Subcutaneous abdominal adipose tissue (tissue), 5 donors: ENCODE data around the gene FGGY.

Source experiments
- H3K27ac ChIP-seq: one replicate; pipeline ENCODE4 v1.7.0; 2013; ENCODE audit warnings: low read depth, mild to moderate bottlenecking, inconsistent platforms, low read length, moderate library complexity
- H3K27me3 ChIP-seq, 5 donors: one replicate each; pipeline ENCODE4 v1.7.0; 2013; ENCODE audit warnings: low read length in 5 of 5, inconsistent platforms in 1 of 5; ENCODE audit not compliant: control insufficient read depth in 5 of 5, insufficient read depth in 4 of 5
- H3K36me3 ChIP-seq, 5 donors: one replicate each; pipeline ENCODE4 v1.7.0; 2013; ENCODE audit warnings: low read length in 5 of 5; ENCODE audit not compliant: control insufficient read depth in 5 of 5, insufficient read depth in 5 of 5
- H3K4me1 ChIP-seq, 5 donors: one replicate each; pipeline ENCODE4 v1.7.0; 2013; ENCODE audit warnings: low read length in 5 of 5, mild to moderate bottlenecking in 3 of 5, moderate library complexity in 1 of 5; ENCODE audit not compliant: control insufficient read depth in 5 of 5, insufficient read depth in 5 of 5
- H3K4me3 ChIP-seq, 5 donors: one replicate each; pipeline ENCODE4 v1.7.0; 2013; ENCODE audit warnings: low read length in 5 of 5, low read depth in 1 of 5
- H3K9ac ChIP-seq, 5 donors: one replicate each; pipeline ENCODE4 v1.7.0; 2013; ENCODE audit warnings: low read length in 5 of 5, mild to moderate bottlenecking in 4 of 5, moderate library complexity in 3 of 5
- H3K9me3 ChIP-seq, 5 donors: one replicate each; pipeline ENCODE4 v1.7.0; 2013; ENCODE audit warnings: low read length in 5 of 5; ENCODE audit not compliant: control insufficient read depth in 5 of 5
- donor health status: healthy.
- donor health status: healthy.
- donor health status: healthy.
- donor health status: healthy.
- donor health status: healthy.

FGGY gene

GRCh38 chr1:59755069-59755685, 458.3 kb downstream of the FGGY start:
- H3K4me3 ChIP-seq: no peak overlapping the region
- no peaks in the 10 kb centered on the region for H3K9me3 ChIP-seq
- no peaks in the 10 kb centered on the region for H3K27me3 ChIP-seq
- no peaks in the 10 kb centered on the region for H3K36me3 ChIP-seq
- H3K4me1 ChIP-seq: peaks cover 2 to 21% (median 16%) of the 10 kb centered on the region in 5 donors
- no peak overlapping the region for H3K27ac ChIP-seq
- no peak overlapping the region for H3K9ac ChIP-seq

- H3K9me3 ChIP-seq: no peaks in the 10 kb centered on the region
- no peaks in the 10 kb centered on the region for H3K36me3 ChIP-seq
- peaks cover 2 to 12% (median 6%) of the 10 kb centered on the region in 5 donors for H3K4me1 ChIP-seq
- H3K9ac ChIP-seq: peak overlapping the region in 1 of 5 donors; percentile 43
- H3K4me3 ChIP-seq: no peak overlapping the region
- no peaks in the 10 kb centered on the region for H3K27me3 ChIP-seq
- no peak overlapping the region for H3K27ac ChIP-seq
Measured at GRCh38 chr1:59757197-59757747, 460.4 kb downstream of the FGGY start.

GRCh38 chr1:59759156-59759925, 462.4 kb downstream of the FGGY start:
- Histone ChIP-seq H3K4me1 (peaks cover 2 to 8% (median 6%) of the 10 kb centered on the region in 5 donors), H3K27ac (no peak overlapping the region), H3K9ac (peak overlapping the region in 3 of 5 donors; percentile 18 to 46 (median 28)), H3K9me3 (no peaks in the 10 kb centered on the region), H3K27me3 (no peaks in the 10 kb centered on the region), H3K4me3 (peak overlapping the region; percentile 50 to 68 (median 62)), H3K36me3 (no peaks in the 10 kb centered on the region)

- Histone ChIP-seq H3K27me3 (no peaks in the 10 kb centered on the region), H3K4me3 (no peak overlapping the region), H3K9ac (no peak overlapping the region), H3K9me3 (no peaks in the 10 kb centered on the region), H3K27ac (no peak overlapping the region), H3K36me3 (no peaks in the 10 kb centered on the region), H3K4me1 (peaks cover 2 to 8% (median 6%) of the 10 kb centered on the region in 5 donors)
Measured at GRCh38 chr1:59761443-59761842, 464.5 kb downstream of the FGGY start.

DNA sequence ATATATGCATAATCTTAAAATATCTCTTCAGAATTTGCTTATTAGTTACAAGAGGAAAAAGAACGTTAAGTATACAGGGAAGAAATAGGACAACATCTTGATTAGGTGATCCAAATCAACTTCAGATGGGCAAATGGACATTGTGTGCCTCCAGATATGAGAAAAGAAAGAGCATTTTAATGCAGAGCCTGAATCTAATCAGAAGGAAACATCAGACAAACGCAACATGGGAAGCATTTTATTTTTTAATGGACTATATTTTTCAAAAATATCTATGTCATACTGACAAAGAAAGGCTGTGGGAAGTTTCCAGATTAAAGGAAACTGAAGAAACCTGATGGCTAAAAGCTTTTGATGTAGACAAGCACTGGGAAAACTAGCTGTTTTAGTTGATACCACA, 466.5 kb downstream of the FGGY start:
- H3K9me3 ChIP-seq: no peaks in the 10 kb centered on the region
- no peaks in the 10 kb centered on the region for H3K36me3 ChIP-seq
- H3K4me3 ChIP-seq: no peak overlapping the region
- H3K4me1 ChIP-seq: peaks cover 2 to 8% (median 6%) of the 10 kb centered on the region in 5 donors
- no peak overlapping the region for H3K27ac ChIP-seq
- no peak overlapping the region for H3K9ac ChIP-seq
- H3K27me3 ChIP-seq: no peaks in the 10 kb centered on the region

DNA sequence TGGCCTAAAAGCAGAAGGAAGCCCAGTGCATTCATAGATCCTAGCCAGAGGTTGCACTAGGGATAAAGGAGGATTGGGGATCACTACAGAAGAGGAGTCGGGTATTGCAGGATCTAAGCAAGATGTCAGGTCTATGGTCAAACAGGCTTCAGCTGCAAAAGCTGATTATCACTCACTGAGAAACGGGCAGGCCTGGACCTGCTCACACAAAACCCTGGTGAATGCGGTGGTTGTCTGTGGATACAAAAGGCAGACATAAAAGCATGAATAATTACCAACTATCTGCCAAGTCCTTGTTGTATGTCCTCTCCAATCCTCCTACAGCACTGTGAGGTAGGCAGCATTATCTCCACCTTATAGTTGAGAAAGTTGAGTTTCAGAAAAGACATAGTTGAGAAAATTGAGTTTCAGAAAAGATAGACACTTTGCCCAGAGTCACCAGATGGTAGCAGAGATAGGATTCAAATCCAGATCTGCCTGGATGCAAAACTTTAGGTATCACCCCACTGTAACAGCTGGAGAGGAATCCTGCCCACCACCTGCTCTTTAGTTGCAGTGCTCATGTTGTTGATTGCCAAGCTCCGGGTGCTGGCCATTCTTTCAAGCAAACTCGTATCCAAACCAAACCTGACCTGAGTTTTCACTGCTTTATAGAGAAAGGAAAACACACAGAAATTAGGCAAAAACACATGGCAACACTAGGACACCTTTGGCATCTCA, 468.3 kb downstream of the FGGY start:
- H3K4me3 ChIP-seq: no peak overlapping the region
- H3K4me1 ChIP-seq: no peaks in the 10 kb centered on the region
- H3K9me3 ChIP-seq: no peaks in the 10 kb centered on the region
- no peak overlapping the region for H3K27ac ChIP-seq
- no peak overlapping the region for H3K9ac ChIP-seq
- no peaks in the 10 kb centered on the region for H3K36me3 ChIP-seq
- H3K27me3 ChIP-seq: no peaks in the 10 kb centered on the region

DNA sequence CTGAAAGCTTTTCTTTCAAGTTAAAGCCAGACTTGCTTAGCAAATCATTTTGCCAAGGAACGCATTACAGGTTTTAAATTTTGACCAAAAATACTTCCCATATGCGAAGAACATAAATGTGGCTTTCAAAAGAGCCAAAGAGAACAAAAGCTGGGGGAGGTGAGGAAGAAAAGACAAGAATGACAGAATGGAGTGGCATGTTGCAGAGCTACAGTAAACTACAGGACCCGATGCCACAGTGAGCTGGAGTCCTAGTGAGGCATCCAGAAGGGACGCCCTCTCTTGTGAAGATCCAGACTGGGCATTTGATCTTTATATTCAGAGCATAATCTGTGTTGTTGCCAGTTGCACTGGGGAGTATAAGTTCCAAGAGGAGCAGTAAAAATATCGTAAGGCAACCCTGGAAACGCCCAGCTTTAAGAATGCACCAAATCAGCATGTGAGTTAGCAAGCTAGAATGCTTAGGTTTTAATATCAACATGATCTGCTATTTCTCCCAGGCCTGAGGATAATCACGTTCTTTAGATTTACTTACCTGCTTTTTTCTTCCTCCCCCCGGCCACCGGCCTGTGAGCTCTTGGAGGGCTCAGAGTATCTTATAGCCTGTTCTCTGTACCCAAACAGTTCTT, 469.4 kb downstream of the FGGY start:
- H3K27ac ChIP-seq: no peak overlapping the region
- no peaks in the 10 kb centered on the region for H3K9me3 ChIP-seq
- no peaks in the 10 kb centered on the region for H3K4me1 ChIP-seq
- H3K4me3 ChIP-seq: no peak overlapping the region
- no peaks in the 10 kb centered on the region for H3K27me3 ChIP-seq
- no peak overlapping the region for H3K9ac ChIP-seq
- no peaks in the 10 kb centered on the region for H3K36me3 ChIP-seq

- H3K4me1 ChIP-seq: no peaks in the 10 kb centered on the region
- no peak overlapping the region for H3K9ac ChIP-seq
- no peaks in the 10 kb centered on the region for H3K36me3 ChIP-seq
- H3K9me3 ChIP-seq: no peaks in the 10 kb centered on the region
- H3K27ac ChIP-seq: no peak overlapping the region
- no peaks in the 10 kb centered on the region for H3K27me3 ChIP-seq
- no peak overlapping the region for H3K4me3 ChIP-seq
Measured at GRCh38 chr1:59767119-59767518, 470.2 kb downstream of the FGGY start.

DNA sequence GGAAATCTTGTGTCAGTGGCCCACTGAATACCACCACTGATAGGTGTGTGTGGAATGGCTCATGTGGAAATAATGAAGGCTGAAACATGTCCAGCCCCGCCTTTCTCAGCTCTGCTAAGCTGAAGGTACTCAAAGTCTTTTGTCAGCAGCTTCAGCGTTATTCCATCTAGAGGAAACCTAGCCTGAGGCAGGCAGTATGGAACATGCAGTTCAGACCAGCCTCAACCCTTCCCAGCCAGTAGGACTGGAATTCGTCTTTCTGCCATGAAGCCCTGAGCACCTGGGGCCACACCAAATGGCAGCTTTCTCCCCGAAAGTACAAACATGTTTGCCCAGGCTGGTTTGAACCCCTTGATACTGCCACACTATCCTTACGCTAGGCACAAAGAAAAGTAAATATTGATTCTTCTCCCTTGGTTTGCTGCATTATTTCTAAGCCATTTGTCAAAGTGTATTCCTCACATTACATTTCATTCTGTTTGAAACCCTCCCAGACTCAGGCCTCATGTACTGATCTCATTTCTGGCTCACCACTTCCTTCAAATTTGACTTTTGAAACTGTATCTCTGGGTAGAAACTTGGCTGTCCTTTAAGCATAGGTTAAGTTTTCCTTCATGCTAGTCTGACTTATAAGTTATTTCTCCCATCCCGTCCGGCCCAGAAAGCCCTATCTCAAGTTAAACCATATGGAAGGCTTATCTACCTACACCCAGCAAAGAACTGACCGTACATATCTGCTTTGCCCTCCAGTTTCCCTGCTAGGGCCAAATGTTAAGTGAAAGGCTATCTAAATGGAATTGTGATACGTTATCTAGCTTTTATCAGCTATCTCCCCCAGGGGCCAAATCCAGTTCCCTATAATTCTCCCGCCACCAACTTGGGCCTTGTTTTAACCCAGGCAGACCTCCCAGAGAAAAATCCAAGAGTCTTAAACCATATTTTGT, 472.2 kb downstream of the FGGY start:
- H3K27ac ChIP-seq: no peak overlapping the region
- no peaks in the 10 kb centered on the region for H3K4me1 ChIP-seq
- no peaks in the 10 kb centered on the region for H3K27me3 ChIP-seq
- no peaks in the 10 kb centered on the region for H3K36me3 ChIP-seq
- H3K9ac ChIP-seq: no peak overlapping the region
- H3K9me3 ChIP-seq: no peaks in the 10 kb centered on the region
- H3K4me3 ChIP-seq: no peak overlapping the region
